HL-60 (cell line): Measurements from ENCODE around the gene ACOX3.

Experiments
- DNase-seq, 2 experiments: peaks; one replicate each; pipeline ENCODE4 v3.0.0-alpha.2; 2010 to 2020; ENCODE audit warnings: low read depth in 1 of 2, low spot score in 1 of 2
- H3K27ac ChIP-seq: fragments of 250-450 bp; sonication (Bioruptor Pico); replicated peaks from 2 replicates; pipeline ENCODE4 v1.5.1; 2020; ENCODE audit warnings: mild to moderate bottlenecking, moderate library complexity
- H3K27me3 ChIP-seq: fragments of 250-450 bp; sonication (Bioruptor Pico); 2 replicates; pipeline ENCODE4 v1.5.1; 2021; ENCODE audit warnings: mild to moderate bottlenecking, moderate library complexity; ENCODE audit not compliant: insufficient read depth, poor library complexity, severe bottlenecking
- H3K4me3 ChIP-seq: replicated peaks from 2 replicates; pipeline ENCODE4 v1.5.1; 2011; ENCODE audit warnings: mild to moderate bottlenecking, control low read depth, low read length; ENCODE audit not compliant: insufficient read depth
- CTCF ChIP-seq: IDR thresholded peaks from one replicate; pipeline ENCODE4 v1.5.1; 2011; ENCODE audit warnings: low read length, control low read depth, inconsistent platforms; ENCODE audit not compliant: insufficient read depth
- GABPA ChIP-seq: IDR thresholded peaks from 2 replicates; pipeline ENCODE4 v1.6.1; 2012; ENCODE audit warnings: low read depth
- POLR2AphosphoS5 ChIP-seq: IDR thresholded peaks from 2 replicates; pipeline ENCODE4 v1.6.1; 2012; ENCODE audit warnings: low read depth
- REST ChIP-seq: IDR thresholded peaks from 2 replicates; pipeline ENCODE4 v1.6.1; 2012; ENCODE audit warnings: low read depth; ENCODE audit not compliant: insufficient replicate concordance
- SPI1 ChIP-seq: IDR thresholded peaks from 2 replicates; pipeline ENCODE4 v1.6.1; 2012; ENCODE audit warnings: low read depth, mild to moderate bottlenecking, borderline replicate concordance

Gene ACOX3

DNA sequence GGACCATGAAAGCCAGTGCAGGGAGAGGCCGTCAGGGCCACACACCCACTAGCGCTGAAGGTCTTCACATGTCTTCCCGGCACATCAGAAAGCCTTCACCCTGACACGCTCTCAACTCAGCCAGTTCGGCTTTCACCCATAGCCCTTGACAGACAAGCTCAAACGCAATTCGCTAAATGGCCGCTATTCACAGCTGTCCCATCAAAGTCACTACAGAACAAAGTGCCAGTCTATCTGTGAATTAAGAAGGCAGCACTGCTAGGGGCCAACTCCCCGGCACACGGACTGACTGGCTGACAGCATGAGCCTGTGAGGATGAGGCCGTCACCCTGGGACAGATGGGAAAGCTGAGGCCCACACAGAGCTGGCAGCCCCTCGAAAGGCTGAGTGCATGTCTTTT, 45.7 kb downstream of the ACOX3 start:
- no peaks in the 10 kb centered on the region for H3K27me3 ChIP-seq
- TF ChIP-seq CTCF (no peak), REST (no peak), POLR2AphosphoS5 (no peak), GABPA (no peak), SPI1 (no peak)
- H3K4me3 ChIP-seq: no peak overlapping the region
- H3K27ac ChIP-seq: no peak overlapping the region
- DNase-seq: no peak

- no peak for TF ChIP-seq REST
- no peak for TF ChIP-seq SPI1
- TF ChIP-seq GABPA: no peak
- TF ChIP-seq POLR2AphosphoS5: no peak
- TF ChIP-seq CTCF: no peak
- no peak overlapping the region for H3K4me3 ChIP-seq
- no peak for DNase-seq
- H3K27ac ChIP-seq: no peak overlapping the region
- H3K27me3 ChIP-seq: no peaks in the 10 kb centered on the region
Measured at GRCh38 chr4:8394061-8394519, 46.4 kb downstream of the ACOX3 start.

GRCh38 chr4:8393593-8394038, 46.9 kb downstream of the ACOX3 start:
- Histone ChIP-seq H3K4me3 (no peak overlapping the region), H3K27me3 (no peaks in the 10 kb centered on the region), H3K27ac (no peak overlapping the region)
- no peak for TF ChIP-seq REST
- TF ChIP-seq CTCF: no peak
- TF ChIP-seq POLR2AphosphoS5: no peak
- no peak for TF ChIP-seq GABPA
- TF ChIP-seq SPI1: no peak
- no peak for DNase-seq
